Memory B cell (primary cell): Measurements from ENCODE around the gene METTL6.
A peak's percentile ranks its signal among the peaks of the same experiment; 100 is the strongest.
"Not testable (repeated sequence)": the region's sequence is repeated elsewhere in the genome, so short reads cannot be mapped to it uniquely, and the experiment has no call there.

ENCODE experiments used
- ATAC-seq: fragments of 150-1000 bp; cut with Tn5 transposase; 2 replicates; pipeline ENCODE4 v1.10.0; 2021; ENCODE audit warnings: low read depth, mild to moderate bottlenecking, moderate library complexity
- DNase-seq, 2 donors: peaks; one replicate each; pipeline ENCODE4 v3.0.0; 2022; ENCODE audit warnings: low spot score in 2 of 2
- H3K27ac Mint-ChIP-seq: one replicate; pipeline ENCODE4 v1.8.0; 2022; ENCODE audit warnings: mild to moderate bottlenecking, moderate library complexity, mixed read lengths
- H3K27me3 Mint-ChIP-seq: one replicate; pipeline ENCODE4 v1.8.0; 2022; ENCODE audit warnings: mixed read lengths
- H3K36me3 Mint-ChIP-seq: one replicate; pipeline ENCODE4 v1.8.0; 2022; ENCODE audit warnings: mild to moderate bottlenecking, mixed read lengths
- H3K4me1 Mint-ChIP-seq: one replicate; pipeline ENCODE4 v1.8.0; 2022; ENCODE audit warnings: mixed read lengths
- H3K4me3 Mint-ChIP-seq: one replicate; pipeline ENCODE4 v1.8.0; 2022; ENCODE audit warnings: mild to moderate bottlenecking, moderate library complexity, mixed read lengths
- H3K9me3 Mint-ChIP-seq: one replicate; pipeline ENCODE4 v1.8.0; 2022; ENCODE audit warnings: mixed read lengths

METTL6 gene

DNA sequence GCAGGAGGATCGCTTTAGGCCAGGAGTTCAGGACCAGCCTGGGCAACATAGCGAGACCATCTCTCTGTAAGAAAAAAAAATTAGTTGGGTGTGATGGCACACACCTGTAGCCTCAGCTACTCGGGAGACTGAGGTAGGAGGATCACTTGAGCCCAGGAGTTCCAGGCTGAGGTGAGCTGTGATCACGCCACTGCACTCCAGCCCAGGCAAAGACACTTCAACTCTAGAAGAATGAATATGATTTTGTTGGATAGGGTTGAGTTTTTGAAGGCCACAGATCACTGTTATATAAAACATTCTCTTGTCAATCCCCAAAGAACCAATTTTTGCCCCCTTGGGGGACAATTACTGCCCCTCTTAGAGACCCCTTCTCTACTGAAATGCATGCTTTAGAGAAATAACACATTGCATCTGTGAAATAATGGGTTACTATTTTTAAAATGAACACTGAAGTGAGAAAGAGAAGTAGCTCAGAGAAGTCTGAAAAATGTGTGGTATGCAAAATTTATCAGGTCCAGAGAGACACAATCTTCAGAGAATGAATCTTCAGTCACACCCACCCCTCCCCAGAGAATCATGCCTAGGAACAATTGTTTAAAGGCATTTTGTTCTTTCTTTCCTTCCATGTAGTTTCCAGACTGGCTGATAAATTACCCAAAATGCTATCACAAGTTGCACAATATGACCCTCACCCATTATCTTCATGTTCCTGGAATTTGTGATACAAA, 42.7 kb downstream of the METTL6 start:
- peaks cover 4% of the 10 kb centered on the region for H3K9me3 Mint-ChIP-seq
- ATAC-seq: peak; percentile 96
- peak overlapping the region; percentile 39 for H3K4me3 Mint-ChIP-seq
- H3K4me1 Mint-ChIP-seq: peaks cover 63% of the 10 kb centered on the region
- peak overlapping the region; percentile 83 for H3K27ac Mint-ChIP-seq
- peak in 1 of 2 donors; percentile 37 for DNase-seq
- H3K27me3 Mint-ChIP-seq: no peaks in the 10 kb centered on the region
- H3K36me3 Mint-ChIP-seq: peaks cover 3% of the 10 kb centered on the region

DNA sequence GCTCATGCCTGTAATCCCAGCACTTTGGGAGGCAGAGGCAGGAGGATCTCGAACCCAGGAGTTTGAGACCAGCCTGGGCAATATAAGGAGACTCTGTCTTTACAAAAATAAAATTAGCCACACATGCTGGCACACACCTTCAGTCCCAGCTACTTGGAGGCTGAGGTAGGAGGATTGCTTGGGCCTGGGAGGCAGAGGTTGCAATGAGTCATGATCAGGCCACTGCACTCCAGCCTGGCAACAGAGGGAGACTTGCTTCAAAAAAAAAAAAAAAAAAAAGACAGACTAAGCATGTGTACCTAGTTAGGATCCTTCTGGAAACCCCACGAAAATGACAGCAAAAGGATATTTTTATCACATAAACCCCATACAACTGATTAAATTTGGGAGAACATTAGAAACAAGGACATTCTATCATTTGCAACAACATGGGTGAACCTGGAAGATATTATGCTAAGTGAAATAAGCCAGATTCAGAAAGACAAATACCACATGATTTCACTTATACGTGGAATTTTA, 44.9 kb downstream of the METTL6 start:
- Mint-ChIP-seq H3K4me3 (peak overlapping the region; percentile 8), H3K27ac (peak overlapping the region; percentile 18), H3K4me1 (peaks cover 58% of the 10 kb centered on the region), H3K9me3 (peaks cover 4% of the 10 kb centered on the region), H3K27me3 (no peaks in the 10 kb centered on the region), H3K36me3 (peaks cover 3% of the 10 kb centered on the region)
- ATAC-seq (no peak), DNase-seq (no peak)

DNA sequence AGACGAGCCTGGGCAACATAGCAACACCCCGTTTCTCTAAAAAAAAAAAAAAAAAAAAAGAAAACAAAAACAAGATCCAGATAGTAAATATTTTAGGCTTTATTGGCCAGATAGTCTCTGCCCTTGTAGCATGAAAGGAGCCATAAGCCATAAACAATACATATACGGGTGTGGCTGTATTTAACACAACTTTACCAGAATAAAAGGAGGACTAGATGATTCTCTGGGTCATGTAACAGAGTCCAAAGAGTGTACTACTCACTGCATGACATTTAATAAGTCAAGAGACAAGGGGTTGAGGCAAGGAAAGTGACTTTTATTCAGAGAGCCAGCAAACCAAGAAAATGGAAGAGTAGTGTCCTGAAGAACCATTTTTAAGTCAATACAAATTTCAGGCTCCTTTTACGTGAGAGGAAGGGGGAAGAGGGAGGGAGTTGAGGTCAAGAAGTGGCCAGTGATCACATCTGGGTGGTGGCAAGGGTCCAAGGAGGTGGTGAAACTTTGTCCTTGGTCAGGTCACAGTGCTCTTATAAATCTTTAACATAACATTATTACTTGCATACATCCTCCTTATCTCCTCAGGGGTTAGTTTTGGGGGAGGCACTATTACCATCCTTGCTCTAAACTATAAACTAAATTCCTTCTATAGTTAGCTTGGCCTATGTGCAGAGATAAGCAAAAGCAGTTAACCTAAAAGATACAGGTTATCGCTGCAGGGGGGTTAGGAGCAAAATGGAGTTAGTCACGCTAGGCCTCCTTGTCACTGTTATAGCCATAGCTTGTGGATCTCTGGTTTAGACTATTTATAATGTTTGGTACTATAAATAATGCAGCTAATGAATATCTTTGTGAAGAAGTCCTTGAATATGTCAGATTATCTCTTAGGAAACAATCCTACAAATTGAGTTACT, 46.1 kb downstream of the METTL6 start:
- DNase-seq (no peak), ATAC-seq (no peak)
- H3K27me3 Mint-ChIP-seq: no peaks in the 10 kb centered on the region
- peaks cover 50% of the 10 kb centered on the region for H3K4me1 Mint-ChIP-seq
- peaks cover 3% of the 10 kb centered on the region for H3K36me3 Mint-ChIP-seq
- H3K9me3 Mint-ChIP-seq: peaks cover 4% of the 10 kb centered on the region
- H3K27ac Mint-ChIP-seq: peak overlapping the region; percentile 9
- H3K4me3 Mint-ChIP-seq: no peak overlapping the region

DNA sequence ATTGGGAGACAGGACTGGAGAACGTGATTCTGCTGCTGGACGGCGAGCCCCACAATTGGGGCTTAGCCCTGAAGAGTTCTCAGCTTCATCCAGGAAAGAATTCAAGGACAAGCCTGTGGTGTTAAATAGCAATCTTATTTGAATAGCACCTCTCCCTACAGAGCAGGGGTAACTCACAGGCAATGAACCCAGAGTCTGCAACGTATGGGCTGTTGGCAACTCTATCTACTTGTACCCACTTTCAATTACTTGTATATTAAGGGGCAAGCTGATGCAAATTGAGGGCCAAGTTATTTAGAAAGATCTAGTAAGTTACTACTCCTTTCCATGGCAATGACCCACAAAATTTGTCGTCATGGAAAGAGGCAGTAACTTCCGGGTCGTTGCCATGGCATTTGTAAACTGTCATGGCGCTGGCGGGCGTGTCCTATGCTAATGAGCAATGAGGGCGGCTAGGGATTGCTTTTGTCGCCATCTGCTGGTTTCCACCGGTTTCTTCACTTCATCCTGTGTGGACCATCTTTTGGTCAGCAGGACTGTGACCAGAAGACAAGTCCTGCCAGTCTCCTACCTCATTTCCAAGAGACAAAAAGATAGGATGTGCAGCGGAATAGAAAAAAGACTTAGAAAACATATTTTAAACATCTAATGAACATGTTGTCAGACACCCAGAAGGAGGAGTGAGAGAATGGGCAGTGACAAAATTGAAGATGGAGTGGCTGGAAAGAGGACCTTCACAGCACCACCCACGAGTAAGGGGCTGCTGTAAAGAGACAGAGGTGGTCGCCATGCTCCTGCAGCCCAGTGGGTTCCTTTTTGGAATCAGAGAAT, 49.2 kb downstream of the METTL6 start:
- ATAC-seq (peak; percentile 99), DNase-seq (peak; percentile 89 to 93)
- H3K9me3 Mint-ChIP-seq: no peaks in the 10 kb centered on the region
- H3K4me1 Mint-ChIP-seq: peaks cover 24% of the 10 kb centered on the region
- H3K27ac Mint-ChIP-seq: peak overlapping the region; percentile 97
- H3K4me3 Mint-ChIP-seq: no peak overlapping the region
- H3K27me3 Mint-ChIP-seq: no peaks in the 10 kb centered on the region
- H3K36me3 Mint-ChIP-seq: no peaks in the 10 kb centered on the region

DNA sequence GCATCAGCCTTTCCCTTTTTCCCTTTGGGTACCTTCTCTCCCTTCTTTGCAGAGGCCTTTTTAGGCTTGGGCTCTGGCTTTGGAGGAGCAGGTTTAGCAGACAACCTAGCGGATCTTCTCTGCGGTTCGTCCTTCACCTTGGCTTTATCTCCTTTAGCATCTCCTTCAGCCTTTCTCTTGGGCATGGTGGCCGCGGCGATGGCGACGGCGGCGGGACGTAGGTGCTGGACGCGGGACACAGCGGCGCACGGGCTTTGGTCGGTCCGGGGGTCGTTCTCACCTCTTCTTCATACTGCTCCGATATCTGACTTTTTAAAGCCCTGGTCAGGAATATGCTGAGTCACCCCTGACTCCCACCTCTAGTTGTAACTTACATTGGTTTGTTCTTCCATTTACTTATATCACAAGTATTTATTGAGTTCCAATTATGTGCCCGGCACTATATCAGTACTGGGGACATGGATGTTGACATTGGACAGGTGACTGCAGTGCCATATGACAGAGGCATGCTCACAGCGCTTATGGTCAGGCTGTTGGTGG, 51.8 kb downstream of the METTL6 start:
- Mint-ChIP-seq H3K36me3 (no peaks in the 10 kb centered on the region), H3K9me3 (no peaks in the 10 kb centered on the region), H3K4me3 (no peak overlapping the region), H3K27me3 (no peaks in the 10 kb centered on the region), H3K4me1 (peaks cover 8% of the 10 kb centered on the region), H3K27ac (peak overlapping the region; percentile 78)
- DNase-seq (no peak), ATAC-seq (no peak)

DNA sequence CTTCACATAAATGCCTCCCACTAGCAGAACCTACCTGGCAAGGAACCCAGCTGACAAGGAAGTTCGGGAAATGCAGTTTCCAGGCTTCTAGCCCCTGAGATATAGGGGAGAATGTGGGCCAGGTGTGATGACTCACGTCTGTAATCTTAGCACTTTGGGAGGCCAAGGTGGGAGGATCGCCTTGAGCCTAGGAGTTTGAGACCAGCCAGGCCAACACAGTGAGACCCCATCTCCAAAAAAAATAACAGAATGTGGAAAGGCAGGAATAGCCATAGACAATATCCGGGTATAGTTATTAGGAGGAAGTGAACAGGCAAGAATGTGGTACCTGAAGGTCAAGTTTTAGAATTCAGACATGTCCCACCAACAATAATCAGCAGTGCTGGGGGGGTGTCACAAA, 54.4 kb downstream of the METTL6 start:
- ATAC-seq (no peak), DNase-seq (no peak)
- H3K9me3 Mint-ChIP-seq: no peaks in the 10 kb centered on the region
- H3K27me3 Mint-ChIP-seq: no peaks in the 10 kb centered on the region
- no peaks in the 10 kb centered on the region for H3K36me3 Mint-ChIP-seq
- peaks cover 15% of the 10 kb centered on the region for H3K4me1 Mint-ChIP-seq
- no peak overlapping the region for H3K27ac Mint-ChIP-seq
- H3K4me3 Mint-ChIP-seq: no peak overlapping the region

DNA sequence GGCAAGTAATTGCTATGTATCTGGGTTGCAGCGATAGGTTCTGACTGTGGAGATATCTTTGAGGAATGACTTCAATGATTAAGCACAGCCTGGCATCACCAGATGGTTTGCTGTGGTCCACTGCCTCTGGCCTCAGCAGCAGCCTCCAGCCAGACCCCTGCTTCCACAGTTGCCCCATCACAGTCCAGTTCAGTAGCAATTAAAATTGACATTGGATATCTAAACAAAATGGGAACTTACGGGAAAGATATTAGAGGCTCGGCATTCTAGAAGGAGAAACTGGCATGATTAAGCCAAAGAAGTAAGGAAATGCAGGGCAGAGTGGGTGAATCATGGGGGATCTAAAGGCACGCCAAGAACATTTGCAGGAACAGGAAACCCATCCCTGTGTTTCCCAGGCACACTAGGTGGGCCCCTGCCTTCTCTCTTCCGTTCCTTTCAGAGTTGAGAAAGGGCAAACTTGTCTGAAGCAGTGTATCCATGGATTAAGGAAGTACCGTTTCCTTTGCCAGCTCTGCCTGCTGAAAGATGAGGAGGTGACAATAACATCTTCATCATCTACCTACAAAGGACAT, 58.7 kb downstream of the METTL6 start:
- H3K27me3 Mint-ChIP-seq: no peaks in the 10 kb centered on the region
- H3K36me3 Mint-ChIP-seq: no peaks in the 10 kb centered on the region
- H3K4me1 Mint-ChIP-seq: peaks cover 24% of the 10 kb centered on the region
- no peak overlapping the region for H3K27ac Mint-ChIP-seq
- no peaks in the 10 kb centered on the region for H3K9me3 Mint-ChIP-seq
- ATAC-seq (no peak), DNase-seq (no peak)
- no peak overlapping the region for H3K4me3 Mint-ChIP-seq

DNA sequence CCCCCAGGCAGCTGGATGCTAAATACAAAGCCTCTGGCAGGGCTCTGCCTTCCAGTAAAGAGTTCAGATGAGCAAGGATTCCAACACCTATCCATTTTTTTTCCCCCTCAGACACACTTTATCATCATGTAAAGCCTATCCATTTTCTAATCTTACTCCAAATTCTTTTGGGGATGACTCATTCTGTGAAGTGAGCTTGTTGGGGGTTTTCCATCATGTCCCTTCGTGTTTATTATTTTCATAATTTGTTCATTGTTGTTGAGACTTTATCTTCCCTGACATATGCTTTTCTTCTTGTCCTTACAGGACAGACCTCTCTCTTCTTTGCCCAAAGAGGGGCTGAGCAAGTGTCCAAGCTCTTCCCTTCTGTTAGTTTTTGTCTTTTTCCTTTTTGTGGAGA, 60.3 kb downstream of the METTL6 start:
- DNase-seq: no peak
- no peaks in the 10 kb centered on the region for H3K36me3 Mint-ChIP-seq
- no peaks in the 10 kb centered on the region for H3K9me3 Mint-ChIP-seq
- peak overlapping the region; percentile 15 for H3K27ac Mint-ChIP-seq
- H3K4me3 Mint-ChIP-seq: peak overlapping the region; percentile 49
- H3K27me3 Mint-ChIP-seq: no peaks in the 10 kb centered on the region
- no peak for ATAC-seq
- H3K4me1 Mint-ChIP-seq: peaks cover 29% of the 10 kb centered on the region

DNA sequence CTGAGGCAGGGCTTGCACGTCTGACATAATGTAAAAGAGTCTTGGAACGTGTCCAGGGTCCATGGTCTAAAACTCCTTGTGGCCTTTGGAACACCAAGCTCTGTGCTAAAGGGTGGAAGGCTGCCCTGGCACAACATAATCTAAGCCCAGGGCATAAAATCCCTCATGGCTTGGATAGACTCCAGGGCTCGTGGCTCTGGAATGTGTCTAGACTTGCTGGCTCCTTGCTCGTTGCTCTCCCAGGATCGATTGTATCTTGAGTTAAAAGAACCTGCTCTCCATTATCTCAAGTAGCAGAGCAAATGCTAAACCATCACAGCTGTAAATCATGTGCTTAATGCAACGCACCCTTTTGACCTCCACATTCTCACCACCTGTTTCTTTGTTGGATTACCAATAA, 63.3 kb downstream of the METTL6 start:
- H3K4me1 Mint-ChIP-seq: peaks cover 45% of the 10 kb centered on the region
- H3K36me3 Mint-ChIP-seq, H3K27ac Mint-ChIP-seq: not testable (repeated sequence)

DNA sequence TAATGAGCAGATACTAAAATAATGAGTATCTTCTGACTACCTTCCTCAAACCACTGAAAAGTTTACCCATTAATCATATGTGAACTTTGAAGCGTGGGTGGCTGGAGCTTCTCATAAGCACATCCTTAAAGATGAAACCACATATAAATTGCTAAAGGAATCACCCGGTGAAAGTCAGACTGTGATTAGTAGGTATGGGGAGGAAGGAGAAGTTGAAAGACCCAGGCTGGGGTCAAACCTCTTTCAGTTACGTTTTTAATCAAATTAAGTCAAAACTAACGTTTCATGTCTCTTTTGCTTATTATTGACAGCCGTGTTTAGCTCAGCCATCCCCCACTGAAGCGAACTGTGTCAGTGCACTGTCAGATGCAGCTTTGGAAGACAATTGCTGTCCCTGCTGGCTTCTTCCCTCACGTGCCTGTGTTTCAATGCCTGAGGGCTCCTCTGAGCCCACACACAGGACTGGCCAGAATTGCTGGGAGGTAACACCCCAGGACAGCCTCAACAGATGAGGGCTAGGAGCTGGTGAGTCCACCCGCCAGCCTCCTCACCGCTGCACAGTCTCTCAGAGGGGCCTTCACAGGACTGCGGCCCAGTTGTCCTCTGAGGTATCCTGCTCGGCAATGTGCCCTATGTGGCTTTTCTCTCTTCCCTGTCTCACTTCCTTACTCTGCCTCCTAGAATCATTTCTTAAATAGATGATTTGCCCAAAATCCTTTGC, 65.7 kb downstream of the METTL6 start:
- Mint-ChIP-seq H3K9me3 (no peaks in the 10 kb centered on the region), H3K36me3 (no peaks in the 10 kb centered on the region), H3K4me1 (peaks cover 27% of the 10 kb centered on the region), H3K4me3 (peak overlapping the region; percentile 69), H3K27me3 (no peaks in the 10 kb centered on the region), H3K27ac (peak overlapping the region; percentile 94)
- ATAC-seq (peak; percentile 57), DNase-seq (peak in 1 of 2 donors; percentile 20)

More for the DNA sequence above, 63.3 kb downstream of the METTL6 start:
- not testable (repeated sequence) for H3K27me3 Mint-ChIP-seq, H3K9me3 Mint-ChIP-seq, H3K4me3 Mint-ChIP-seq, ATAC-seq, DNase-seq

DNA sequence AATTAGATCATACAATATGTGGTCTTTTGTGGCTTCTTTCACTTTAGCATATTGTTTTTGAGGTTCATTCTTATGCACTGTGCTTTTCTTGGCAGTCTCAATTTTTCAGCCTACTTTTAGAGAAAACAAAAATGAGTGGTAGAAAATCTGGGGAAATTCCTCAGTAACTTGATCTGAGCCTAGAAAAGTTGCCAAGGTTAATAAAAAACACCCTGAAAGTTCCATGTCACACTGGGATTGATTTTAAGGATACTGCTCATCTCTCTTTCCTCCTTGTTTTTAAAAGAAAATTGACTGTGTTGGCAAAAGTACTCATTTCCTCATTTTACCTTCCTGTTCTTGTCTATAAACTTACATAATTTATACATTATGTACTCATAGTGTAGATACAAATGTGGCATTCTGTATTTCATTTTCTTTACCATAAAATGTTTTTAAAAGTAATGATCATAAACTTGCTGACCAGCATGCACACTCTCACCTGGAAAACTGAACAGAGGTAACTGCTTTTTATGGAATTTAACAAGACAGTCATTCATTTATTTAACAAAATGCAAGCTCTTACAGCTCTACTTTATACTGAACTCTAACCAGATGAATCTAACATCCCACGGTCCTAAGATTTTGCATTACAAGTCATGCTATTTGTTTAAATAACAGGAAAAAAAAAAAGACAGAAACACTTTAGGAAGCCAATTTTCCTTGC, 66.4 kb downstream of the METTL6 start:
- Mint-ChIP-seq H3K4me1 (peaks cover 34% of the 10 kb centered on the region), H3K27ac (peak overlapping the region; percentile 94), H3K4me3 (peak overlapping the region; percentile 69), H3K9me3 (no peaks in the 10 kb centered on the region), H3K27me3 (no peaks in the 10 kb centered on the region), H3K36me3 (no peaks in the 10 kb centered on the region)
- DNase-seq (no peak), ATAC-seq (peak; percentile 43)
